Measurements from ENCODE around the gene ALDH7A1. TPM values are rescaled to one million over a fixed set of nuclear protein-coding genes. Genes with fewer than 3 reads are reported as not detected.

ALDH7A1 gene
- total and polyA plus RNA-seq, 10 of the 15 experiments (the other 5 are each of a cell fraction or from before 2014, with no cell fraction given) = 0.18 to 1.0 (median 0.41) TPM; not detected in 1

- Histone ChIP-seq H3K79me2 (ENCODE audit: control insufficient read depth, insufficient read depth, low read length) (no peaks in the 10 kb centered on the region), H3K4me3 (no peak overlapping the region), H3K27me3 (replicated peaks in 1 of 2; ENCODE audit: control insufficient read depth in 2 of 2, insufficient read depth in 2 of 2, low read length in 1 of 2) (no peaks in the 10 kb centered on the region), H3K4me1 (ENCODE audit: control insufficient read depth, insufficient read depth, low read length) (no peaks in the 10 kb centered on the region), H3K9me3 (replicated peaks; ENCODE audit: control insufficient read depth, insufficient read depth, low read length) (no peaks in the 10 kb centered on the region), H3K9ac (ENCODE audit: control insufficient read depth, insufficient read depth, low read length) (no peak overlapping the region), H3K4me2 (ENCODE audit: control insufficient read depth, insufficient read depth) (no peak overlapping the region), H3K36me3 (ENCODE audit: control insufficient read depth in 2 of 2, insufficient read depth in 2 of 2, low read length in 1 of 2) (no peaks in the 10 kb centered on the region), H4K20me1 (ENCODE audit: control insufficient read depth, insufficient read depth) (no peaks in the 10 kb centered on the region), H3K27ac (ENCODE audit: control insufficient read depth, insufficient read depth) (no peak overlapping the region), H2AFZ (ENCODE audit: control insufficient read depth, low read depth, low read length) (no peak overlapping the region)
- FAIRE-seq = no peak
- ChIA-PET CTCF (interaction anchor here (1.0 to 4.2 kb wide), 23 partner anchors 11 to 160 kb away, joined by 3 to 133 read pairs (median 6); no protein-coding TSS in a partner anchor), POLR2A (interaction anchor here (1.3 kb wide), 1 partner anchor 142 kb away, joined by 3 read pairs; no protein-coding TSS in a partner anchor), RAD21 (ENCODE audit: unreplicated experiment) (interaction anchor here (0.9 to 2.8 kb wide), 8 partner anchors 37 to 160 kb away, joined by 3 to 20 read pairs (median 8); no protein-coding TSS in a partner anchor), SMC1A (ENCODE audit: uncharacterized antibody, unreplicated experiment) (interaction anchor here (0.9 to 3.1 kb wide), 12 partner anchors 10 to 161 kb away, joined by 3 to 40 read pairs (median 6); no protein-coding TSS in a partner anchor)
- WGBS (ENCODE audit: insufficient coverage, insufficient replicate concordance, low lambda C conversion rate, missing lambda C conversion rate) = 75% methylated on average over 2 of the region's 2 CpGs
- no peak for DNase-seq (ENCODE audit: low read depth, low spot score)
- intact Hi-C loops (cut with micrococcal nuclease; ENCODE audit: unreplicated experiment) = no loop called here
- ATAC-seq = no peak; the same call in 2 of the 3 replicates
- in situ Hi-C loops (cut with MboI) = no loop called here
- no TSS peak for BruUV-seq (replicated peaks)
- no peak for TF ChIP-seq PML (IDR thresholded peaks at IDR 0.05; ENCODE audit: low read length)
- TF ChIP-seq NBN (IDR thresholded peaks at IDR 0.05) = no peak
- no peak for TF ChIP-seq ATF2 (IDR thresholded peaks at IDR 0.05; ENCODE audit: low read length)
- no peak for TF ChIP-seq YY1 (IDR thresholded peaks at IDR 0.05; ENCODE audit: low read depth, low read length)
- TF ChIP-seq HDGF (IDR thresholded peaks at IDR 0.05) = no peak
- no peak for TF ChIP-seq TCF12 (IDR thresholded peaks at IDR 0.05; ENCODE audit: low read depth, low read length)
- TF ChIP-seq BMI1 (IDR thresholded peaks at IDR 0.05; ENCODE audit: borderline replicate concordance) = no peak
- no peak for TF ChIP-seq IRF5 (IDR thresholded peaks at IDR 0.05; ENCODE audit: borderline replicate concordance)
- no peak for TF ChIP-seq TCF7 (IDR thresholded peaks at IDR 0.05; ENCODE audit: borderline replicate concordance)
- TF ChIP-seq JUND (IDR thresholded peaks at IDR 0.05; ENCODE audit: low read depth, low read length) = no peak
- no peak for TF ChIP-seq NR2C2 (IDR thresholded peaks at IDR 0.05; ENCODE audit: borderline replicate concordance, control insufficient read depth, insufficient read length, low read depth)
- no peak for TF ChIP-seq SREBF1 (IDR thresholded peaks at IDR 0.05; ENCODE audit: low read length)
- no peak for TF ChIP-seq ATF3 (IDR thresholded peaks at IDR 0.05; ENCODE audit: borderline replicate concordance, extremely low read depth, low read depth, low read length)
- no peak for TF ChIP-seq TAF1 (IDR thresholded peaks at IDR 0.05; ENCODE audit: borderline replicate concordance, low read depth, low read length)
Observed at GRCh38 chr5:126499278-126499677, 95.7 kb downstream of the ALDH7A1 start.
